H9 (cell line): ENCODE measurements around the gene SBK2. TPM values are rescaled to one million over a fixed set of nuclear protein-coding genes. Genes with fewer than 3 reads are reported as not detected.
"Not testable (repeated sequence)": the region's sequence is repeated elsewhere in the genome, so short reads cannot be mapped to it uniquely, and the experiment has no call there.

Source experiments
- DNase-seq: peaks from one replicate; pipeline ENCODE4 v3.0.0-alpha.2; 2017
- H2AFZ ChIP-seq: one replicate; pipeline ENCODE4 v1.6.1; 2013; ENCODE audit warnings: mild to moderate bottlenecking, low read length, control low read depth, moderate library complexity
- H2AK5ac ChIP-seq: 2 replicates; pipeline ENCODE4 v1.6.1; 2013; ENCODE audit warnings: low read length, control low read depth, mixed read lengths; ENCODE audit not compliant: insufficient read length
- H2BK120ac ChIP-seq: one replicate; pipeline ENCODE4 v1.6.1; 2013; ENCODE audit warnings: low read depth, mild to moderate bottlenecking, low read length, control low read depth, inconsistent platforms; ENCODE audit not compliant: poor library complexity, severe bottlenecking
- H2BK12ac ChIP-seq: 2 replicates; pipeline ENCODE4 v1.6.1; 2013; ENCODE audit warnings: low read length, control low read depth, mixed read lengths, low read depth; ENCODE audit not compliant: insufficient read length
- H2BK15ac ChIP-seq: 2 replicates; pipeline ENCODE4 v1.6.1; 2013; ENCODE audit warnings: low read depth, low read length, control low read depth
- H2BK20ac ChIP-seq: one replicate; pipeline ENCODE4 v1.6.1; 2013; ENCODE audit warnings: low read depth, mild to moderate bottlenecking, low read length, control low read depth, inconsistent platforms; ENCODE audit not compliant: poor library complexity, severe bottlenecking
- H2BK5ac ChIP-seq: 2 replicates; pipeline ENCODE4 v1.6.1; 2013; ENCODE audit warnings: low read length, control low read depth, mixed read lengths; ENCODE audit not compliant: insufficient read length
- H3K14ac ChIP-seq: 2 replicates; pipeline ENCODE4 v1.6.1; 2013; ENCODE audit warnings: low read length, control low read depth; ENCODE audit not compliant: insufficient read depth
- H3K18ac ChIP-seq: 2 replicates; pipeline ENCODE4 v1.6.1; 2013; ENCODE audit warnings: low read depth, mild to moderate bottlenecking, mixed read lengths, low read length, control low read depth; ENCODE audit not compliant: insufficient read length
- H3K23ac ChIP-seq: 2 replicates; pipeline ENCODE4 v1.6.1; 2013; ENCODE audit warnings: low read length, control low read depth, mixed read lengths, low read depth; ENCODE audit not compliant: insufficient read length
- H3K23me2 ChIP-seq: 2 replicates; pipeline ENCODE4 v1.6.1; 2013; ENCODE audit warnings: low read depth, mild to moderate bottlenecking, mixed read lengths, low read length, control low read depth; ENCODE audit not compliant: insufficient read length, poor library complexity, severe bottlenecking
- H3K27ac ChIP-seq: 2 replicates; pipeline ENCODE4 v1.5.1; 2013; ENCODE audit warnings: low read length, control low read depth, mixed read lengths, low read depth; ENCODE audit not compliant: insufficient read length
- H3K27me3 ChIP-seq: 2 replicates; pipeline ENCODE4 v1.6.1; 2013; ENCODE audit warnings: low read length, control low read depth, inconsistent platforms; ENCODE audit not compliant: insufficient read depth
- H3K4ac ChIP-seq: 2 replicates; pipeline ENCODE4 v1.6.1; 2013; ENCODE audit warnings: low read depth, mild to moderate bottlenecking, control low read depth, inconsistent platforms, low read length, moderate library complexity
- H3K4me1 ChIP-seq: 2 replicates; pipeline ENCODE4 v1.6.1; 2013; ENCODE audit warnings: low read length, control low read depth, inconsistent platforms; ENCODE audit not compliant: insufficient read depth
- H3K4me2 ChIP-seq: 2 replicates; pipeline ENCODE4 v1.6.1; 2013; ENCODE audit warnings: low read length, control low read depth, mixed read lengths; ENCODE audit not compliant: insufficient read length, insufficient read depth
- H3K56ac ChIP-seq: 2 replicates; pipeline ENCODE4 v1.6.1; 2013; ENCODE audit warnings: low read depth, mild to moderate bottlenecking, mixed read lengths, low read length, control low read depth; ENCODE audit not compliant: insufficient read length
- H3K79me1 ChIP-seq: 2 replicates; pipeline ENCODE4 v1.6.1; 2013; ENCODE audit warnings: low read depth, mild to moderate bottlenecking, moderate library complexity, low read length, control low read depth, inconsistent platforms; ENCODE audit not compliant: insufficient read depth, poor library complexity, severe bottlenecking
- H3K79me2 ChIP-seq: 2 replicates; pipeline ENCODE4 v1.6.1; 2013; ENCODE audit warnings: low read length, control low read depth, inconsistent platforms; ENCODE audit not compliant: insufficient read depth
- H3K9ac ChIP-seq: 2 replicates; pipeline ENCODE4 v1.6.1; 2013; ENCODE audit warnings: low read length, control low read depth, mixed read lengths; ENCODE audit not compliant: insufficient read length; ENCODE audit errors: extremely low read depth
- H3K9me3 ChIP-seq: one replicate; pipeline ENCODE4 v1.6.1; 2013; ENCODE audit warnings: low read depth, low read length, inconsistent platforms; ENCODE audit not compliant: control insufficient read depth
- H3T11ph ChIP-seq: one replicate; pipeline ENCODE4 v1.6.1; 2013; ENCODE audit warnings: mild to moderate bottlenecking, low read length, control low read depth, inconsistent platforms
- H4K20me1 ChIP-seq: one replicate; pipeline ENCODE4 v1.6.1; 2013; ENCODE audit not compliant: control insufficient read depth, insufficient read length, insufficient read depth
- H4K5ac ChIP-seq: 2 replicates; pipeline ENCODE4 v1.6.1; 2013; ENCODE audit warnings: low read depth, mild to moderate bottlenecking, mixed read lengths, low read length, control low read depth; ENCODE audit not compliant: insufficient read length
- H4K8ac ChIP-seq: replicated peaks from 2 replicates; pipeline ENCODE4 v1.6.1; 2013; ENCODE audit warnings: low read length, control low read depth, mixed read lengths, low read depth; ENCODE audit not compliant: insufficient read length
- H4K91ac ChIP-seq: 2 replicates; pipeline ENCODE4 v1.6.1; 2013; ENCODE audit warnings: low read depth, mild to moderate bottlenecking, moderate library complexity, mixed read lengths, low read length, control low read depth; ENCODE audit not compliant: insufficient read length
- H3K27ac Mint-ChIP-seq, 3 experiments: 2 replicates in 2 of 3; 3 replicates in 1 of 3; pipeline ENCODE4 v1.8.0; 2020 to 2021; ENCODE audit warnings: mixed read lengths in 3 of 3, mild to moderate bottlenecking in 1 of 3, moderate library complexity in 1 of 3
- H3K27me3 Mint-ChIP-seq: 2 replicates; pipeline ENCODE4 v1.8.0; 2021; ENCODE audit warnings: low read depth, mild to moderate bottlenecking, moderate library complexity, mixed read lengths
- H3K36me3 Mint-ChIP-seq, 3 experiments: 2 replicates in 2 of 3; 3 replicates in 1 of 3; pipeline ENCODE4 v1.8.0; 2020 to 2021; ENCODE audit warnings: low read depth in 3 of 3, mixed read lengths in 3 of 3; ENCODE audit not compliant: insufficient read depth in 1 of 3
- H3K4me1 Mint-ChIP-seq, 2 experiments: 2 replicates each; pipeline ENCODE4 v1.8.0; 2020; ENCODE audit warnings: mixed read lengths in 2 of 2
- H3K4me3 Mint-ChIP-seq, 2 experiments: 2 replicates in 1 of 2; 3 replicates in 1 of 2; pipeline ENCODE4 v1.8.0; 2020 to 2021; ENCODE audit warnings: mild to moderate bottlenecking in 2 of 2, mixed read lengths in 2 of 2, moderate library complexity in 1 of 2
- H3K9me3 Mint-ChIP-seq, 2 experiments: 2 replicates in 1 of 2; 3 replicates in 1 of 2; pipeline ENCODE4 v1.8.0; 2020; ENCODE audit warnings: mild to moderate bottlenecking in 2 of 2, mixed read lengths in 2 of 2, moderate library complexity in 1 of 2
- CTCF ChIP-seq: fragments of 200-600 bp; sonication (generic); conservative IDR thresholded peaks from 3 replicates; pipeline ENCODE4 v1.8.0; 2021; ENCODE audit warnings: antibody characterized with exemption, mild to moderate bottlenecking
- WGBS: extraction: QIAGEN DNeasy Blood & Tissue Kit; methylation state at CpG from one replicate; pipeline ENCODE4 v1.1.7; 2013; ENCODE audit warnings: missing lambda C conversion rate, low lambda C conversion rate, mixed read lengths; ENCODE audit not compliant: insufficient read length; ENCODE audit errors: extremely low coverage; 5-methylcytosine and 5-hydroxymethylcytosine counted together
- total RNA-seq: library from RNA; stranded (reverse); gene quantifications from 2 replicates; pipeline ENCODE4 v1.2.1, GENCODE V29; 2021

SBK2 gene
- total RNA-seq, 1 experiment from 2014 or later = 2.8 TPM

DNA sequence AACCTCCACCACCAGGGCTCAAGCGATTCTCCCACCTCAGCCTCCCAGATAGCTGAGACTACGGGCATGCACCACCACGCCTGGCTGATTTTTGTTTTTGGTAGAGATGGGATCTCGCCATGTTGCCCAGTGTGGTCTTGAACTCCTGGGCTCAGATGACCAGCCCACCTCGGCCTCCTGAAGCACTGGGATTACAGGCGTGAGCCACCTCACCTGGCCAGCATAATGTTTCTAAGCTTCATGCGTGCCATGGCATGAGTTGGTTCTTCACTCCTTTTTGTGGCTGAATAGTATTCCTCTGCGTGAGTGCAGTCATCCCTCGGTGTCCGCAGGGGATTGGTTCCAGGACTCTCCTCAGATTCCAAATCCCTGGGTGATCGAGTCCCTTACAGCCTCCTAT, 47.9 kb upstream of the SBK2 start:
- Histone ChIP-seq H3K18ac (no peak overlapping the region), H3K4me2 (no peak overlapping the region), H2BK120ac (no peak overlapping the region), H3K79me2 (no peaks in the 10 kb centered on the region; the same call in 1 of the 2 replicates), H4K8ac (no peak overlapping the region), H3K56ac (no peak overlapping the region), H3K4me1 (no peaks in the 10 kb centered on the region), H4K5ac (no peak overlapping the region), H4K91ac (no peak overlapping the region), H3K23ac (no peak overlapping the region), H4K20me1 (no peaks in the 10 kb centered on the region), H3K27ac (no peak overlapping the region), H2BK12ac (no peak overlapping the region), H2AFZ (no peak overlapping the region), H3T11ph (no peak overlapping the region), H2AK5ac (no peak overlapping the region), H3K9ac (no peak overlapping the region), H3K79me1 (no peaks in the 10 kb centered on the region), H2BK5ac (no peak overlapping the region), H3K4ac (no peak overlapping the region), H3K9me3 (no peaks in the 10 kb centered on the region), H3K14ac (no peak overlapping the region), H2BK20ac (no peak overlapping the region), H3K23me2 (peaks cover 7% of the 10 kb centered on the region), H3K27me3 (no peaks in the 10 kb centered on the region), H2BK15ac (no peak overlapping the region)
- Mint-ChIP-seq H3K4me3 (no peak overlapping the region), H3K9me3 (no peaks in the 10 kb centered on the region), H3K27ac (no peak overlapping the region), H3K27me3 (peaks cover 9% of the 10 kb centered on the region), H3K36me3 (peaks cover 0 to 2% (median 0%) of the 10 kb centered on the region in 3 experiments; a peak in 2 of 7 replicates), H3K4me1 (peaks cover 26 to 31% of the 10 kb centered on the region in 2 experiments)
- DNase-seq = no peak
- TF ChIP-seq CTCF = no peak
- no CpG with 5 or more reads among the region's 11 CpGs for WGBS

- peaks cover 23 to 25% of the 10 kb centered on the region in 2 experiments for H3K4me1 Mint-ChIP-seq
Observed at GRCh38 chr19:55583897-55584296, 47.0 kb upstream of the SBK2 start.

More at GRCh38 chr19:55583897-55584296, 47.0 kb upstream of the SBK2 start:
- not testable (repeated sequence) for H4K5ac ChIP-seq, H3K18ac ChIP-seq, H3K79me1 ChIP-seq, H4K20me1 ChIP-seq, H2BK120ac ChIP-seq, H3K56ac ChIP-seq, DNase-seq, H3K27ac ChIP-seq, H3K27ac Mint-ChIP-seq, H3K4me1 ChIP-seq, H2BK15ac ChIP-seq, H3K23me2 ChIP-seq, H2BK5ac ChIP-seq, H2BK12ac ChIP-seq, H3K36me3 Mint-ChIP-seq, H3K14ac ChIP-seq, H3K9me3 Mint-ChIP-seq, H3K27me3 ChIP-seq, H3K27me3 Mint-ChIP-seq, H3K9me3 ChIP-seq, H2AFZ ChIP-seq, H3K4me3 Mint-ChIP-seq, H3K4me2 ChIP-seq, H3K23ac ChIP-seq, H2AK5ac ChIP-seq, H3K9ac ChIP-seq, H3K4ac ChIP-seq, H4K8ac ChIP-seq, H3T11ph ChIP-seq, H3K79me2 ChIP-seq, H4K91ac ChIP-seq, H2BK20ac ChIP-seq
- WGBS = no CpG with 5 or more reads among the region's 8 CpGs
